ENCODE results near the gene RICTOR. TPM values are rescaled to one million over a fixed set of nuclear protein-coding genes. Genes with fewer than 3 reads are reported as not detected.
A peak's percentile ranks its signal among the peaks of the same experiment; 100 is the strongest.

RICTOR gene
- total and polyA plus RNA-seq, 2 of the 4 experiments (the other 2 are of a cell fraction) = 4.1 to 35.7 TPM

DNA sequence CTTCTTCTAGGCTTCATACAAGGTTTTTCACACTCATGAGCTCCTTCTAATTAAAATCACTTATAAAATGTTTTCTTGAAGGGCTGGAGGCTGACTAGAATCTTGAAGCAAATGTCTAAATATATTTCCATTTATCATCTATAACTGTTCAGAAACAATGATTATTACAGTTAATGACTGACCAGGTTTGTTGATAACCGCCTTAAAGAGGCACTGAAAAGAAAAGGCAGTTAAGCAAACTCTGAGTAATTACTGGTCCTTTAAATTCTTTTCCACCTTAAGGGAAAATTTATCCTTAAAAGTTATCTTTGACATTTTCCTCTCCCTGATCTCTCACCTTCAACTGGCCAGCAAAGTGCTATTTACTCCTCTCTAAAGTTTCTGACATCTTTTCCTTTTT, 43.2 kb downstream of the RICTOR start:
- no CpG with 5 or more reads among the region's 1 CpG for WGBS, 2 experiments (ENCODE audit: extremely low coverage in 2 of 2, insufficient read length in 1 of 2)

More for the DNA sequence above, 43.2 kb downstream of the RICTOR start:
- H3K14ac ChIP-seq (replicated peaks; ENCODE audit: low read depth, low read length) = no peak overlapping the region
- TF ChIP-seq NFE2L2 (IDR thresholded peaks at IDR 0.05; ENCODE audit: low read depth, low read length) (no peak), MXI1 (IDR thresholded peaks at IDR 0.05; ENCODE audit: borderline replicate concordance, low read depth, low read length) (no peak)
- TF ChIP-seq, protein P1, sequence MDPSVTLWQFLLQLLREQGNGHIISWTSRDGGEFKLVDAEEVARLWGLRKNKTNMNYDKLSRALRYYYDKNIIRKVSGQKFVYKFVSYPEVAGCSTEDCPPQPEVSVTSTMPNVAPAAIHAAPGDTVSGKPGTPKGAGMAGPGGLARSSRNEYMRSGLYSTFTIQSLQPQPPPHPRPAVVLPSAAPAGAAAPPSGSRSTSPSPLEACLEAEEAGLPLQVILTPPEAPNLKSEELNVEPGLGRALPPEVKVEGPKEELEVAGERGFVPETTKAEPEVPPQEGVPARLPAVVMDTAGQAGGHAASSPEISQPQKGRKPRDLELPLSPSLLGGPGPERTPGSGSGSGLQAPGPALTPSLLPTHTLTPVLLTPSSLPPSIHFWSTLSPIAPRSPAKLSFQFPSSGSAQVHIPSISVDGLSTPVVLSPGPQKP (IDR thresholded peaks at IDR 0.05; ENCODE audit: borderline replicate concordance, low read depth, low read length) = no peak
- peak overlapping the region; percentile 26 for H2BK5ac ChIP-seq (ENCODE audit: low read depth, low read length, poor library complexity, severe bottlenecking)
- no peak overlapping the region for H4K5ac ChIP-seq (ENCODE audit: low read depth, low read length)
- 0 out of 2 replicates have a peak overlapping the region, but pooled peaks have one; percentile 9 for H2BK20ac ChIP-seq (ENCODE audit: low read depth, low read length)
- H3K27ac ChIP-seq (ENCODE audit: insufficient read depth, low read length) = no peak overlapping the region
- no peak overlapping the region for H3K4ac ChIP-seq (ENCODE audit: low read depth, low read length)
- H2BK15ac ChIP-seq (ENCODE audit: low read depth, low read length) = no peak overlapping the region
- H3K27me3 ChIP-seq (ENCODE audit: control insufficient read depth, insufficient read depth, low read length) = no peaks in the 10 kb centered on the region
- no peaks in the 10 kb centered on the region for H3K36me3 ChIP-seq (ENCODE audit: control insufficient read depth, insufficient read depth, low read length)
- H3K9me1 ChIP-seq (ENCODE audit: insufficient read depth, low read length) = peaks cover 4% of the 10 kb centered on the region; the same call in 1 of the 2 replicates
- in situ Hi-C loops (cut with MboI; ENCODE audit: low sequenced_read_pairs) = no loop called here
- no peaks in the 10 kb centered on the region; the same call in 1 of the 2 replicates for H3K9me3 ChIP-seq (ENCODE audit: control insufficient read depth, insufficient read depth, low read length)
- peaks cover 7% of the 10 kb centered on the region; the same call in 1 of the 2 replicates for H3K4me1 ChIP-seq (ENCODE audit: control insufficient read depth, insufficient read depth, low read length)
- ChIA-PET POLR2A (ENCODE audit: unreplicated experiment) (no interaction called here), CTCF (interaction anchor here (1.2 kb wide), 1 partner anchor 10 kb away, joined by 3 read pairs; no protein-coding TSS in a partner anchor)
- peaks cover 24% of the 10 kb centered on the region; the same call in 1 of the 2 replicates for H4K20me1 ChIP-seq (ENCODE audit: insufficient read depth, low read length)
- intact Hi-C loops (cut with micrococcal nuclease) = no loop called here
- H2AFZ ChIP-seq (replicated peaks; ENCODE audit: low read length, poor library complexity) = no peak overlapping the region
- no peak overlapping the region for H3K18ac ChIP-seq (ENCODE audit: low read depth, low read length)
- H2BK120ac ChIP-seq (ENCODE audit: low read depth, low read length) = no peak overlapping the region
- H4K8ac ChIP-seq (ENCODE audit: low read depth in 2 of 2, low read length in 2 of 2) = no peak overlapping the region
- H3K79me1 ChIP-seq (ENCODE audit: low read depth in 1 of 2, low read length in 2 of 2) = peaks cover 17 to 38% of the 10 kb centered on the region in 2 experiments
- DNase-seq = no peak
- peak overlapping the region; percentile 87; the same call in 1 of the 2 replicates for H3K23ac ChIP-seq (ENCODE audit: low read depth, low read length)
- ATAC-seq (ENCODE audit: low read depth) = no peak
- H3K4me3 ChIP-seq (ENCODE audit: insufficient read depth, low read depth, low read length) = no peak overlapping the region
- no peak overlapping the region for H3K56ac ChIP-seq (ENCODE audit: extremely low read depth, insufficient read depth, low read length)
- H2AK5ac ChIP-seq (ENCODE audit: low read depth, low read length) = no peak overlapping the region
- dilution Hi-C loops (cut with HindIII; ENCODE audit: low sequenced_read_pairs, unreplicated experiment) = no loop called here
- no peak overlapping the region for H3K4me2 ChIP-seq (ENCODE audit: low read depth, low read length)
- H3K9ac ChIP-seq (ENCODE audit: low read depth, low read length) = no peak overlapping the region
- H4K91ac ChIP-seq (ENCODE audit: insufficient read depth, low read depth, low read length) = no peak overlapping the region
- no peak overlapping the region for H2AK9ac ChIP-seq (replicated peaks; ENCODE audit: low read depth, low read length, poor library complexity)
- BruUV-seq (replicated peaks) = no TSS peak
